ENCODE measurements around the gene S100Z. TPM values are rescaled to one million over a fixed set of nuclear protein-coding genes. Genes with fewer than 3 reads are reported as not detected.
"Not testable (repeated sequence)": the region's sequence is repeated elsewhere in the genome, so short reads cannot be mapped to it uniquely, and the experiment has no call there.

S100Z gene
- total and polyA plus RNA-seq, 2 of the 8 experiments (the other 6 are each of a cell fraction or from before 2014, with no cell fraction given) = 0.30 TPM; not detected in 1

DNA sequence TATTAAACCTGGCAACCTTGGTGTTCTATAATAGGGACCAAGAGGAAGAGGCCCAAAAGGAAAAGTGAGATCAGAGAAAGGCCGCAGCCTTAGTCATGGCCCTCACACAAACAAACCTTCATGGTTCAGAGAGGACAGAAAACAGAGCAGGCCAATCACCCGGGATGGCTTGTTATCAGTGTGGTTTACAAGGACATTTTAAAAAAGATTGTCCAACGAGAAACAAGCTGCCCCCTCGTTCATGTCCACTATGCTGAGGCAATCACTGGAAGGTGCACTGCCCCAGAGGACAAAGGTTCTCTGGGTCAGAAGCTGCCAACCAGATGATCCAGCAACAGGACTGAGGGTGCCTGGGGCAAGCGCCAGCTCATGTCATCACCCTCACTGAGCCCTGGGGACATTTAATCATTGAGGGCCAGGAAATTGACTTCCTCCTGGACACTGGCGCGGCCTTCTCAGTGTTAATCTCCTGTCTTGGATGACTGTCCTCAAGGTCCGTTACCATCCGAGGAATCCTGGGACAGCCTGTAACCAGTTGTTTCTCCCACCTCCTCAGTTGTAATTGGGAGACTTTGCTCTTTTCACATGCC is 60.6 kb downstream of the S100Z start:
- H4K8ac ChIP-seq (ENCODE audit: extremely low read depth, insufficient read depth, low read length); H3K23me2 ChIP-seq (ENCODE audit: low read depth, low read length); H2BK120ac ChIP-seq (replicated peaks; ENCODE audit: low read depth, low read length); H2AFZ ChIP-seq (ENCODE audit: low read length); H3K27me3 ChIP-seq (replicated peaks in 1 of 4; ENCODE audit: control insufficient read depth in 3 of 4, extremely low read depth in 1 of 4, insufficient read depth in 3 of 4, low read length in 3 of 4); H3K18ac ChIP-seq (ENCODE audit: extremely low read depth, low read length); H3K4me2 ChIP-seq (ENCODE audit: insufficient read depth in 1 of 2, low read depth in 2 of 2, low read length in 2 of 2); H4K5ac ChIP-seq (ENCODE audit: insufficient read length, low read depth, low read length); H3K9ac ChIP-seq (replicated peaks in 1 of 4; ENCODE audit: extremely low read depth in 1 of 4, low read depth in 3 of 4, low read length in 3 of 4); H4K91ac ChIP-seq (replicated peaks; ENCODE audit: insufficient read length, low read length); H2BK5ac ChIP-seq (ENCODE audit: low read depth, low read length); H4K20me1 ChIP-seq (replicated peaks in 1 of 2; ENCODE audit: control insufficient read depth in 1 of 2, insufficient read depth in 2 of 2, low read length in 2 of 2); H3K27ac ChIP-seq (ENCODE audit: low read depth, low read length); H3K79me2 ChIP-seq (ENCODE audit: control insufficient read depth in 1 of 2, insufficient read depth in 2 of 2, low read length in 2 of 2); FAIRE-seq; H3K56ac ChIP-seq (replicated peaks; ENCODE audit: insufficient read length, low read depth, low read length); H3K79me1 ChIP-seq (ENCODE audit: low read depth, low read length); H3K4ac ChIP-seq (replicated peaks; ENCODE audit: insufficient read length, low read depth, low read length); H2BK12ac ChIP-seq (ENCODE audit: low read depth, low read length); H3K9me3 ChIP-seq (ENCODE audit: insufficient read depth in 2 of 2, low read depth in 1 of 2, low read length in 1 of 2); DNase-seq (ENCODE audit: low read depth in 1 of 2, low spot score in 2 of 2); H3K4me1 ChIP-seq (replicated peaks in 1 of 4; ENCODE audit: control insufficient read depth in 3 of 4, insufficient read depth in 4 of 4, low read length in 3 of 4); H3K36me3 ChIP-seq (ENCODE audit: control insufficient read depth in 2 of 4, insufficient read depth in 4 of 4, low read length in 3 of 4); H2BK20ac ChIP-seq (ENCODE audit: low read length); H3K23ac ChIP-seq (ENCODE audit: insufficient read length); H3K14ac ChIP-seq (ENCODE audit: insufficient read length); H2BK15ac ChIP-seq (ENCODE audit: low read length); H3K4me3 ChIP-seq (ENCODE audit: extremely low read depth in 1 of 4, insufficient read depth in 2 of 4, low read depth in 3 of 4, low read length in 4 of 4); POLR2A ChIA-PET (ENCODE audit: partially characterized antibody); H2AK5ac ChIP-seq (ENCODE audit: low read depth, low read length): not testable (repeated sequence)
- CTCF ChIA-PET (ENCODE audit: partially characterized antibody) = interaction anchor here (1.2 kb wide), 1 partner anchor 42 kb away, joined by 3 read pairs; no protein-coding TSS in a partner anchor
- WGBS, 2 experiments (ENCODE audit: extremely low coverage in 1 of 2, insufficient coverage in 1 of 2, insufficient read length in 1 of 2, insufficient replicate concordance in 2 of 2, low coverage in 1 of 2, low lambda C conversion rate in 2 of 2, missing lambda C conversion rate in 1 of 2) = 85% methylated on average over 8 of the region's 9 CpGs; no CpG with 5 or more reads in 1 of the 2 experiments

GRCh38 chr5:76914671-76915070 is 64.9 kb downstream of the S100Z start:
- WGBS, 2 experiments (ENCODE audit: extremely low coverage in 1 of 2, insufficient coverage in 1 of 2, insufficient read length in 1 of 2, insufficient replicate concordance in 2 of 2, low coverage in 1 of 2, low lambda C conversion rate in 2 of 2, missing lambda C conversion rate in 1 of 2) = 84% methylated on average over 13 of the region's 14 CpGs; no CpG with 5 or more reads in 1 of the 2 experiments
- H2BK120ac ChIP-seq (replicated peaks; ENCODE audit: low read depth, low read length); H3K9me3 ChIP-seq (ENCODE audit: insufficient read depth in 2 of 2, low read depth in 1 of 2, low read length in 1 of 2); H3K4me1 ChIP-seq (replicated peaks in 1 of 4; ENCODE audit: control insufficient read depth in 3 of 4, insufficient read depth in 4 of 4, low read length in 3 of 4); H2BK12ac ChIP-seq (ENCODE audit: low read depth, low read length); H3K14ac ChIP-seq (ENCODE audit: insufficient read length); H3K27me3 ChIP-seq (replicated peaks in 1 of 4; ENCODE audit: control insufficient read depth in 3 of 4, extremely low read depth in 1 of 4, insufficient read depth in 3 of 4, low read length in 3 of 4); H4K91ac ChIP-seq (replicated peaks; ENCODE audit: insufficient read length, low read length); H2BK20ac ChIP-seq (ENCODE audit: low read length); H2AK5ac ChIP-seq (ENCODE audit: low read depth, low read length); H3K79me1 ChIP-seq (ENCODE audit: low read depth, low read length); H3K23ac ChIP-seq (ENCODE audit: insufficient read length); H3K9ac ChIP-seq (replicated peaks in 1 of 4; ENCODE audit: extremely low read depth in 1 of 4, low read depth in 3 of 4, low read length in 3 of 4); DNase-seq (ENCODE audit: low read depth in 1 of 2, low spot score in 2 of 2); H2AFZ ChIP-seq (ENCODE audit: low read length); FAIRE-seq; H3K36me3 ChIP-seq (ENCODE audit: control insufficient read depth in 2 of 4, insufficient read depth in 4 of 4, low read length in 3 of 4); H4K5ac ChIP-seq (ENCODE audit: insufficient read length, low read depth, low read length); H3K18ac ChIP-seq (ENCODE audit: extremely low read depth, low read length); POLR2A ChIA-PET (ENCODE audit: partially characterized antibody); H3K56ac ChIP-seq (replicated peaks; ENCODE audit: insufficient read length, low read depth, low read length); H3K79me2 ChIP-seq (ENCODE audit: control insufficient read depth in 1 of 2, insufficient read depth in 2 of 2, low read length in 2 of 2); H2BK5ac ChIP-seq (ENCODE audit: low read depth, low read length); H4K20me1 ChIP-seq (replicated peaks in 1 of 2; ENCODE audit: control insufficient read depth in 1 of 2, insufficient read depth in 2 of 2, low read length in 2 of 2); H3K23me2 ChIP-seq (ENCODE audit: low read depth, low read length); H3K27ac ChIP-seq (ENCODE audit: low read depth, low read length); H4K8ac ChIP-seq (ENCODE audit: extremely low read depth, insufficient read depth, low read length); H3K4me2 ChIP-seq (ENCODE audit: insufficient read depth in 1 of 2, low read depth in 2 of 2, low read length in 2 of 2); H3K4me3 ChIP-seq (ENCODE audit: extremely low read depth in 1 of 4, insufficient read depth in 2 of 4, low read depth in 3 of 4, low read length in 4 of 4); H2BK15ac ChIP-seq (ENCODE audit: low read length); H3K4ac ChIP-seq (replicated peaks; ENCODE audit: insufficient read length, low read depth, low read length): not testable (repeated sequence)
- CTCF ChIA-PET (ENCODE audit: partially characterized antibody) = interaction anchor here (1.0 kb wide), 1 partner anchor 11 kb away, joined by 3 read pairs; no protein-coding TSS in a partner anchor
